LNCAP (cell line): Measurements from ENCODE around the gene SLIT1.
A peak's percentile ranks its signal among the peaks of the same experiment; 100 is the strongest.

Experiments
- TF ChIP-seq, protein P1 (sequence below): fragments of 450-650 bp; IDR thresholded peaks from 2 replicates; pipeline ENCODE4 v1.5.1; 2017; ENCODE audit warnings: mild to moderate bottlenecking

The SLIT1 gene

DNA sequence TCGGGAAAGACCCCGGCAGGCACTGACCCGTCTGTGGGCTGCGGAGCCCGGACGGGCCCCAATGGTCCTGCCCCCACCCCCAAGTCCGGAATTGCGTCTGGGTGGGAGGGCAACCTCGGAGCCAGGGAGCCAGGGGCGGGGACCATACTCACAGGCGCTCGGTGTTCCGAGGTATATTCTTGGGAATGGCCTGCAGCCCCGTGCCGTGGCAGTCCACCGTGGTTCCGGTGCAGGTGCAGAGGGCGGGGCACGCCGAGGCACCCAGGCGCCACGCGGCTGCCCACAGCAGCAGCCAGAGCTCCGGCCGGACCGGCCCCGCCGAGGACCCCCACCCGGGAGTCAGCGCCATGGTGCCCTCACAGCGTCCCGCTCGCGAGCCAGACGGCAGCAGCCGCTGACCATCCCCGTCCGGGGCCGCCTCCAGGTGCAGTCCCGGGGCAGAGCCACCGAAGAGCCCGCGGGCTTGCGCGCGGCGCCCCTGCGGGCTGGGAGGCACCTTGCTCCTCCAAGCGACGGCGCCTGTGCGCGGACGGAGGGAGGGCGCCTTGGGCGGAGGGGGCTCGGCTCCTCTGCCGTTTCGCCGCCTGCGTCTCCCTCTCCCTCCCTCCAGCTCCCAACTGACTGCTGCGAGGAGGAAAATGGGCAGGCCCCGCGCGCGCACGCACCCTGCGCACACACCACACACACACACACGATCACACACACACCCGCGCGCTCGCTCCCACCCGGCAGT is at the start of gene SLIT1:
Gene SLIT1 (minus strand): TSS at position 634 of the 733 bp plus-strand sequence. CDS start 285 bp downstream, at position 349.
- TF ChIP-seq, protein P1, sequence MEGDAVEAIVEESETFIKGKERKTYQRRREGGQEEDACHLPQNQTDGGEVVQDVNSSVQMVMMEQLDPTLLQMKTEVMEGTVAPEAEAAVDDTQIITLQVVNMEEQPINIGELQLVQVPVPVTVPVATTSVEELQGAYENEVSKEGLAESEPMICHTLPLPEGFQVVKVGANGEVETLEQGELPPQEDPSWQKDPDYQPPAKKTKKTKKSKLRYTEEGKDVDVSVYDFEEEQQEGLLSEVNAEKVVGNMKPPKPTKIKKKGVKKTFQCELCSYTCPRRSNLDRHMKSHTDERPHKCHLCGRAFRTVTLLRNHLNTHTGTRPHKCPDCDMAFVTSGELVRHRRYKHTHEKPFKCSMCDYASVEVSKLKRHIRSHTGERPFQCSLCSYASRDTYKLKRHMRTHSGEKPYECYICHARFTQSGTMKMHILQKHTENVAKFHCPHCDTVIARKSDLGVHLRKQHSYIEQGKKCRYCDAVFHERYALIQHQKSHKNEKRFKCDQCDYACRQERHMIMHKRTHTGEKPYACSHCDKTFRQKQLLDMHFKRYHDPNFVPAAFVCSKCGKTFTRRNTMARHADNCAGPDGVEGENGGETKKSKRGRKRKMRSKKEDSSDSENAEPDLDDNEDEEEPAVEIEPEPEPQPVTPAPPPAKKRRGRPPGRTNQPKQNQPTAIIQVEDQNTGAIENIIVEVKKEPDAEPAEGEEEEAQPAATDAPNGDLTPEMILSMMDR: no peak

DNA sequence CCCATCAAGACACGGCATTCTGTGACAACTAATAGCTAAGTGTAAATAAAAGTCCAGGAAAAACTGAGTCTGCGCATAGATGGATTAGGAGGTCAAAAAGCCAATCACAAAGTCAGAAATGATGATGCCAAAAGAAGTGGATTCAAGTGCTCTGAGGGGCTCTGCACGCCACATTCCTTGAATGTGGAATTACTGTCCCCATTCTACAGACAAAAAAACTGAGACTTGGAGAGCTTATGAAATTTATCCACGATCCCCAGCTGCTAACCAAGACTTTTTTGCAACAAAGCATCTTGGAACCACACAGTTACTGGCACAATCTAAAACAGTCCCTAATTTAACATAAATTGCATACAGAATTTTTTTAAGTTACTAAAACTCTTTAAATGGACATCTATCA is 49.6 kb upstream of the SLIT1 start:
- TF ChIP-seq, protein P1: no peak

GRCh38 chr10:97234400-97234799 is 48.6 kb upstream of the SLIT1 start:
- TF ChIP-seq, protein P1: peak; percentile 71

- TF ChIP-seq, protein P1: no peak
Measured at GRCh38 chr10:97230146-97230545, 44.4 kb upstream of the SLIT1 start.

DNA sequence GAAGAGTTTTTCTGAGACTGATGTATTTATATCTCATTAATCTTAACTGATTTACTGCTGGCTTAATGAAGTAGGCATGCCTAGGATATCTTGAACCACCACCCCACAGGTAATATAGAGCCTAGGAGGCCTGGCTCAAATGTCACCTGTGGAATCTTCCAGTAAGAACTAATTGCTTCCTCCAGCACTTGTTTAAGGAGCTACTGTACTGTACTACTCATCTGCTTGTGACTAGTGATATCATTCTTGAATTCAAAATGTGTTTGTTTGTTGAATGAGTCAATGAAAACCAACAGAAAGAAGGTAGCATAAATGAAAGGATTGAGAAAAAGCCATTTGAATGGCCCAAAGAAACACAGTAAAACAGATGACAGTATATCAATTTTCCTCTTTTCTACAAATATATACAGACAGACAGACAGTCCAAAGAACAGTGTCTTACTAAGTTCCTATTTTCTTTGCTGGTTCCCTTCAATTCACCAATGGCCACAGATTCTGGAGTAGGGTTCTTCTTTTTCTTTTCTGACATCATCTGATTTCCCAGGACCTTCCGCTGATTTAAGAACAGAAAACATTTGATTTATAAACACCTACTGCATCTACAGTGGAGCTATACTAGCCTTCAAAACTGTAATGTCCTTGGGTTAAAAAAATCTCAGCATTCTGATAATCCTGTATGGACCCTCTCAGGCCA is 43.7 kb upstream of the SLIT1 start:
- TF ChIP-seq, protein P1: no peak

GRCh38 chr10:97228775-97229157 is 43.0 kb upstream of the SLIT1 start:
- TF ChIP-seq, protein P1: no peak

GRCh38 chr10:97228130-97228774 is 42.5 kb upstream of the SLIT1 start:
- TF ChIP-seq, protein P1: no peak
